22Rv1 (cell line): ENCODE measurements around the gene MTA3.

Experiments used
- CTCF ChIP-seq: fragments of 450-650 bp; IDR thresholded peaks from 2 replicates; pipeline ENCODE4 v1.5.1; 2017; ENCODE audit warnings: mild to moderate bottlenecking
- ZFX ChIP-seq: fragments of 450-650 bp; IDR thresholded peaks from 2 replicates; pipeline ENCODE4 v1.6.1; 2017; ENCODE audit warnings: antibody characterized with exemption, borderline replicate concordance

GRCh38 chr2:42587526-42588117 is 19.2 kb downstream of the MTA3 start:
- TF ChIP-seq CTCF (no peak), ZFX (no peak)
